ENCODE measurements around the gene RNF180.

The RNF180 gene

GRCh38 chr5:64315778-64316177 lies 150.1 kb downstream of the RNF180 start:
- Histone ChIP-seq H3K36me3 (ENCODE audit: control insufficient read depth, insufficient read depth, low read length) (no peaks in the 10 kb centered on the region), H2AFZ (no peak overlapping the region), H3K27ac (no peak overlapping the region), H3K9ac (no peak overlapping the region), H3K79me2 (peaks cover 10% of the 10 kb centered on the region), H3K9me3 (ENCODE audit: control insufficient read depth, low read length) (no peaks in the 10 kb centered on the region), H3K4me3 (ENCODE audit: low read depth, low read length) (no peak overlapping the region), H3K4me2 (ENCODE audit: low read length) (no peak overlapping the region), H3K27me3 (ENCODE audit: control insufficient read depth, insufficient read depth, low read length) (no peaks in the 10 kb centered on the region), H3K4me1 (no peaks in the 10 kb centered on the region)
- TF ChIP-seq CTCF (IDR thresholded peaks at IDR 0.05) = no peak

GRCh38 chr5:64318175-64318574 lies 152.5 kb downstream of the RNF180 start:
- Histone ChIP-seq H3K4me3 (ENCODE audit: low read depth, low read length) (no peak overlapping the region), H3K27me3 (ENCODE audit: control insufficient read depth, insufficient read depth, low read length) (no peaks in the 10 kb centered on the region), H3K4me2 (ENCODE audit: low read length) (no peak overlapping the region), H3K27ac (no peak overlapping the region), H2AFZ (no peak overlapping the region), H3K79me2 (no peaks in the 10 kb centered on the region), H3K9ac (no peak overlapping the region), H3K4me1 (no peaks in the 10 kb centered on the region), H3K9me3 (ENCODE audit: control insufficient read depth, low read length) (no peaks in the 10 kb centered on the region), H3K36me3 (ENCODE audit: control insufficient read depth, insufficient read depth, low read length) (no peaks in the 10 kb centered on the region)
- no peak for TF ChIP-seq CTCF (IDR thresholded peaks at IDR 0.05)

GRCh38 chr5:64323591-64323990 lies 157.9 kb downstream of the RNF180 start:
- Histone ChIP-seq H3K4me1 (no peaks in the 10 kb centered on the region), H3K4me3 (ENCODE audit: low read depth, low read length) (no peak overlapping the region), H3K36me3 (ENCODE audit: control insufficient read depth, insufficient read depth, low read length) (no peaks in the 10 kb centered on the region), H3K4me2 (ENCODE audit: low read length) (no peak overlapping the region), H3K27ac (no peak overlapping the region), H3K27me3 (ENCODE audit: control insufficient read depth, insufficient read depth, low read length) (no peaks in the 10 kb centered on the region), H3K9ac (no peak overlapping the region), H2AFZ (no peak overlapping the region), H3K9me3 (ENCODE audit: control insufficient read depth, low read length) (no peaks in the 10 kb centered on the region), H3K79me2 (no peaks in the 10 kb centered on the region)
- TF ChIP-seq CTCF (IDR thresholded peaks at IDR 0.05) = no peak

GRCh38 chr5:64330728-64331231 lies 165.1 kb downstream of the RNF180 start:
- H3K27me3 ChIP-seq (ENCODE audit: control insufficient read depth, insufficient read depth, low read length) = no peaks in the 10 kb centered on the region
- H3K36me3 ChIP-seq (ENCODE audit: control insufficient read depth, insufficient read depth, low read length) = no peaks in the 10 kb centered on the region
- H3K4me2 ChIP-seq (ENCODE audit: low read length) = no peak overlapping the region
- H2AFZ ChIP-seq = no peak overlapping the region
- H3K9me3 ChIP-seq (ENCODE audit: control insufficient read depth, low read length) = no peaks in the 10 kb centered on the region
- H3K9ac ChIP-seq = no peak overlapping the region
- no peak for TF ChIP-seq CTCF (IDR thresholded peaks at IDR 0.05)
- no peak overlapping the region for H3K27ac ChIP-seq
- no peaks in the 10 kb centered on the region for H3K4me1 ChIP-seq
- no peak overlapping the region for H3K4me3 ChIP-seq (ENCODE audit: low read depth, low read length)
- no peaks in the 10 kb centered on the region for H3K79me2 ChIP-seq

- H2AFZ ChIP-seq = no peak overlapping the region
- H3K27ac ChIP-seq = no peak overlapping the region
- H3K4me1 ChIP-seq = no peaks in the 10 kb centered on the region
- no peak for TF ChIP-seq CTCF (IDR thresholded peaks at IDR 0.05)
- H3K9me3 ChIP-seq (ENCODE audit: control insufficient read depth, low read length) = no peaks in the 10 kb centered on the region
- H3K79me2 ChIP-seq = no peaks in the 10 kb centered on the region
- H3K9ac ChIP-seq = no peak overlapping the region
- H3K4me2 ChIP-seq (ENCODE audit: low read length) = no peak overlapping the region
- no peaks in the 10 kb centered on the region for H3K27me3 ChIP-seq (ENCODE audit: control insufficient read depth, insufficient read depth, low read length)
- no peaks in the 10 kb centered on the region for H3K36me3 ChIP-seq (ENCODE audit: control insufficient read depth, insufficient read depth, low read length)
- no peak overlapping the region for H3K4me3 ChIP-seq (ENCODE audit: low read depth, low read length)
Measured at GRCh38 chr5:64331597-64332277, 166.1 kb downstream of the RNF180 start.

Data from parathyroid adenoma (tissue), 2 donors.